HG03558 (cell line): ENCODE data around the gene HLA-DRB5.
"Not testable (repeated sequence)": the region's sequence is repeated elsewhere in the genome, so short reads cannot be mapped to it uniquely, and the experiment has no call there.

ENCODE experiments used
- ATAC-seq: cut with Tn5 transposase; IDR thresholded peaks from one replicate; pipeline ENCODE4 v1.9.1; 2021; ENCODE audit warnings: moderate number of reproducible peaks; ENCODE audit not compliant: unreplicated experiment; ENCODE audit errors: extremely low read depth

The HLA-DRB5 gene

GRCh38 chr6:32517654-32518445 lies 12.2 kb downstream of the HLA-DRB5 start:
- ATAC-seq, result no peak

DNA sequence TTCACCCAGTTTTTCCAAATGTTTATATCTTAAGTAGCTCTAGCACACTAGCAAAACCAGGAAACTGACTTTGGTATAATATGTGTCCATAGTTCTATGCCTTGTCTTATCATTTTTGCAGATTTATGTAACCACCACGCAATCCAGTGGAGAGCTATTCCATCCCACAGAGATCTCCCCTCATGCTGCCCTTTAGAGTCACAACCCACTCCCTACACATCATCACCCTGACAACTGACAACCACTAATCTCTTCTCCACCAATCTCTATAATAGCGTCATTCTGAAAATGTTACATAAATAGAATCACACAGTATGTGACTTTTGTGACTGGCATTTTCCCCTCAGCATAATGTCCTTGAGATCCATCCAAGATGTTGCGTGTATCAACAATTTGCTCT lies 29.1 kb downstream of the HLA-DRB5 start:
- ATAC-seq, result no peak

GRCh38 chr6:32492351-32492750 lies 37.7 kb downstream of the HLA-DRB5 start:
- no peak for ATAC-seq

DNA sequence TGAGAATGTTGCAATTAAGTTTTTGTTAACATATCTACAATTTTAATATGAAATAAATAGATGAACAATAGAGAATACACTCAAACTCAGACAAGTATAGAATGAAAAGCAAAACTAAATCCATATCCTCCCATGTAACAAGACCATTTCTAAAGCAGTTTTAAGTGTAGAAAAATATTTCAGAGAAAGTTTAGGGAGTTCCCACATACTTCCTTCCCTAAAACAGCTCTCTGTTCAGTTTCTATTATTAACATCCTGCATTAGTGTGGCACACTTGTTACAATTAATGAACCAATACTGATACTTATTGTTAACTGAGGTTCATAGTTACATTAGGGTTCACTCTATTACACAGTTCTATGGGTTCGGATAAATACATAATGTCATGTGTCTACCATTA lies 38.4 kb downstream of the HLA-DRB5 start:
- ATAC-seq, result no peak

DNA sequence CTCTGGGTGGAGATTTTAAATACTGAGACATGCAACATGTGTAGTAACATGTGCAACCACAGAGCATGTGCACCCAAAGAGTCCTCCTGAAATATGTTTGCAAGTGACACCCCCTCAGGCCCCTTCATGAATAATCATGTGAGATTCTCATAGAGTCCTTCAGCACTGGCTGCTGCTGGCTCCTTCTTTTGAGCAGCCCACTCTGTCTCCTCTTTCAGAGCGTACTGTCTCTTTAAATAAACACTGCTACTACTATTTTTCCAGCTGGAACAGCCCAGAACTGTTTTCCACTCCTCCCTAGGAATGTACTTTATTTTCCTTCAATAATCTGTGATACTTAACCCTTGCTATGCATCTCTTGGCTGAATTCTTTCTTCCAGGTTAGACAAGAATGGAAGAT lies 42.0 kb downstream of the HLA-DRB5 start:
- no peak for ATAC-seq

- no peak for ATAC-seq
Measured at GRCh38 chr6:32484614-32484998, 45.5 kb downstream of the HLA-DRB5 start.

DNA sequence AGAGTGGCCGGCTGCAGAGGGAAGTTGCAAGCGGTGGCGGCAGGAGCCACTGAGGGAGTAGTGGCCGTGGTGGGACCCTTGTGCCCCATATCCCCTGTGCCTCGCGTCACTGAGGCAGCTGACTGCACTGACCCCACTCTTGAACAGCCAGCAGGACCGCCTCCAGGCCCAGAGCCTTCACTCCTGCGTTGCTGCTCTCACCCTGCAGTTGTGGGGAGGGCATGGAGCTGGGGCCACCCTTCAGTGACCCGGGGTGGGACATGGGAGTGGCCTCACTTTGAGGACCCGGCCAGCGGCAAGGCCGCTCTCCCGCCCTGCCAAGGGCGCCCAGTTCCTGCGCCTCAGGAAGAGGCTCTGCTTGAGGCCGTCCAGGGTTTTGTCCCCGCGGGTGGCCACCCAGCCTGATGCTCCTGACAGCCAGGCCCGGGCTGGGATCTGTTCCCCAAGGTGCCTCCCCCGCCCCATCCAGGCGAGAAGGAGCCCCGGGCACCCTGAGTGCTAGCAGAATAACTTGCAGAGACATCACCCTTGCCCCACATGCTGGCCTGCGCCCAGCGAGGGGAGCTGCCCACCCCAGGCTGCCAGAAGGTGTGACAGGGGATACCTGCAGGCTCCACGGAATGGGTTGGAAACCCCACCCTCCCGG lies 46.0 kb downstream of the HLA-DRB5 start:
- no peak for ATAC-seq

DNA sequence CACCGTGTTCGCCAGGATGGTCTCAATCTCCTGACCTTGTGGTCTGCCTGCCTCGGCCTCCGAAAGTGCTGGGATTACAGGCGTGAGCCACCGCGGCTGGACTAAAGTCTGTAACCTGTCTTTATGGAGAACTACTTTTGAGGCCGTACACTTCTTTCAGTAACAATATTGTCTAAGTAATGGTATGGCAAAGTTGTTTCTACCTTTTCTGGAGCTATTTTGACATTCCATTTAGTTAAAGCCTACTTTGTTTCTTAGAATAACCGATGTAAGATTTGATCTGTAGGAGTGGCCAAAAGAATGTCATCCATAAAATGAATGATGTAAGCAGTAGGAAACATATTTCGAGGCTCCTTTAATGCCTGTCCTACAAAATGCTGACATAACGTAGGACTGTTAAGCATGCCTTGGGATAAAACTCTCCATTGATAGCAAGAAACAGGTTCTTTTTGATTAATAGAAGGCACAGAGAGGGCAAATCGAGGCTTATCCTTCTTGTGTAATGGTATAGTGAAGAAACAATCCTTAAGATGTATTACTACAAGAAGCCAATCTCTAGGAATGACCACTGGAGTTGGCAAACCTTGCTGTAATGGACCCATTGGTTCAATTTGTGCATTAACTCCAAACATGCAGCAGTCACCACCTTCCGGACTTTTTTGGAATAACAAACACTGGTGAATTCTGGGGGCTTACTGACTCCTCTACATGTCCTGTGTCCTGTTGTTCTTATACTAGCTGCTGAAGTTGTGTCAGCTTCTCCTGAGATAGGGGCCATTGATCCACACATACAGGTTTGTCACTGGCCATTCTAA lies 54.5 kb downstream of the HLA-DRB5 start:
- ATAC-seq, result no peak

DNA sequence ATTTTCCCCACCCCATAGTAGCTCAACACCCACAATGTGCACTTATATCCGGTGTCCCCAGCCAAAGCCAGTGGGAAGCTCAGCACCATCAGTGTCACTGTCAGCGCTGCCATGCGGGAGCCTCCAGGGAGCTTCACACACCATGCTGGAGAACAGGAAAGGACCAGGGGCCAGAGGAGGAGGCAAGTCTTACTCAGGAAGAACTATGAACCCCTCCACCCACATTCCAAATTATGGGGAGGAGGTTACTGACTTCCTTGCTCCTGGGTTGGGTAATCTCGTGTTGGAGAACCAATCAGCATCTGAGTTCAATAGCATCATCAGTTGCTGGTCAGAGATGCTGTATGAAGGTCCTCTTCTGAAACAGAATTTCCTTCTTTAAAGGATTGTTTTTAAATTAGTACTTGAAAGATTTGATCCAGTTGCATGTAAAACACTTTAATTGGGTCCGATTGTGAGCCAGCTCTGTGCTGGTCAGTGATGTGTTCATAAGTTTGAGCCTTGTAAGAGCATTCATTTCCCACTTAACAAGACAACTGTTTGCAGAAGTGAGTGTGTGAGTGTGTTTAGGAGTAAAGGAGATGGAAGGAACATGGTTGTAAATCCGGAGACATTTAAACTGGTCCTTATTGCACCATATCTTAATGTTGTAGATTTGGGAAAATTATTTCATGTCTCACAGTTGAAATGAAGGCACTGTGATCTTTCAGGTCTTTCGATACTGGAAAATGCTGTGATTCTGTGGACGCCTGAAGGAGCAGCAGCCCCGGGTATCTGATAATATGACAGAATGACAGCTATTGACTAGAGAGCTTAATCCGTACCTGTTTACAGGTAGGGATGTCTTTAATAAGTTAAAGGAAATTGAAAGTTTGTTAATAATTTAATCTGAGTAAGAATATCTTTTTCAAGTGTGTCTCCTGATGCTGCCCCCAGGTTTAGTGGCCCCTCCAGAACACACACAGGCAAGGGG lies 56.4 kb downstream of the HLA-DRB5 start:
- peak; percentile 46 for ATAC-seq

DNA sequence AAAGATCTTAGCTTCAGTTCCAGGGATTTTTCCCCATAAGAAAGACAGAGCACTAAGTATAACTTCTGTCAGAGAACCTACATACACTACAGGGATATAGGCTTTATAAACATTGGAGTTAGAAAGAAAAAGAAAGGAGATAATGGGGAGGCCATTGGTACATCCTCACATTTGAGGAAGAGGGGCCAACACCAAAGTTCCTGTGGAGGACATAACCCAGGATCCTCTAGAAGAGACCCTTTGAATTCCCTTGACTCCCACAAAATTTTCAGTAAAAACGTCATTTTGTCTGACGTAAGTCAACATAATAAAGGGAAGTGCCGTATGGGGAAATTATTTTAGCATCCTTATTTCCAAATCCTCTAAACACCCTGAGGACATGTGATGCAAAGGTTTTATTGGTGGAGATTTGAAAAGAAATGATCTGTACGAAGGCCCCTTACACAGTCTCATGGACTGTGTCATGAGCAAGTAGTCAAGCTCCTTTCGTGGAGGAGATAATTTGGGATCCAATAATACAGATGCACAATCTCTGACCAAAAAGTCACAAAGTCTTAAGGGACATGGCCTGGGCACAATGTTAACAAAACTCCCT lies 57.2 kb downstream of the HLA-DRB5 start:
- ATAC-seq, result no peak

DNA sequence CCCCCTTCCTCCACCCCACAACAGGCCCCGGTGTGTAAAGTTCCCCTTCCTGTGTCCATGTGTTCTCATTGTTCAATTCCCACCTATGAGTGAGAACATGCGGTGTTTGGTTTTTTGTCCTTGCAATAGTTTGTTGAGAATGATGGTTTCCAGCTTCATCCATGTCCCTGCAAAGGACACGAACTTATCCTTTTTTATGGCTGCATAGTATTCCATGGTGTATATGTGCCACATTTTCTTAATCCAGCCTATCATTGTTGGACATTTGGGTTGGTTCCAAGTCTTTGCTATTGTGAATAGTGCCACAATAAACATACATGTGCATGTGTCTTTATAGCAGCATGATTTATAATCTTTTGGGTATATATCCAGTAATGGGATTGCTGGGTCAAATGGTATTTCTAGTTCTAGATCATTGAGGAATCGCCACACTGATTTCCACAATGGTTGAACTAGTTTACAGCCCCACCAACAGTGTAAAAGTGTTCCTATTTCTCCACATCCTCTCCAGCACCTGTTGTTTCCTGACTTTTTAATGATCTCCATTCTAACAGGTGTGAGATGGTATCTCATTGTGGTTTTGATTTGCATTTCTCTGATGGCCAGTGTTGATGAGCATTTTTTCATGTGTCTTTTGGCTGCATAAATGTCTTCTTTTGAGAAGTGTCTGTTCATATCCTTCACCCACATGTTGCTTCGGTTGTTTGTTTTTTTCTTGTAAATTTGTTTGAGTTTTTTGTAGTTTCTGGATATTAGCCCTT lies 62.2 kb downstream of the HLA-DRB5 start:
- ATAC-seq, result not testable (repeated sequence)
